Measurements from ENCODE around the gene RPS21.

DNA sequence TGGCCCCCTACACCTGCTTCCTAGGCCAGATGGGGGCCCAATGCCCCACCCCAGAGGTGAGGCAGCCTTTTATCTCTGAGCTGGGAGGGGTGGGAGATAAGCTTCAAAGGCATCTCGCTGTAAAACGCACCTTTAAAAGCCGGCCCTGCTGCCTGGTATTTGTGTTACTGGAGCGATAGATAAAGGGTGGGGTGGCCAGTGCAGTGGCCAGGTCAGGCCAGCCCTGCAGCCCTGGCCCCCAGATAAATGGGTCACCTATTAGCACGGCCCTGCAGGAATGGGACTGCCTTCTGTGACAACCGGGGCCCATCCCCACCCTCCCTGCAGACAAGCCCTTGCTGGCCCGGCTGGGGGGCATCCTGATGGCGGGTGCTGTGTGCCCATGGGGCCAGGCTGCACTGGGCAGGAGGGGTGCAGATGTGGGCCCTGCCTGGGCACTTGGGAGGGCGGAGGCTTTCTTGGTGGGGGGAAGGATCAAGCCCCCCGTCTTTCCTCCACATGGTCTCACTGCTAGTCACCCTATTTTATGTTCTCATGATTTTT, 43.5 kb downstream of the RPS21 start:
- no peak for TF ChIP-seq EZH2 (IDR thresholded peaks at IDR 0.05)
- no peak for TF ChIP-seq POLR2AphosphoS5 (IDR thresholded peaks at IDR 0.05; ENCODE audit: borderline replicate concordance, low read depth, low read length)
- no peak for TF ChIP-seq FOXP2 (optimal IDR thresholded peaks at IDR 0.05; ENCODE audit: control extremely low read depth, extremely low read length, insufficient read depth)

All from SK-N-MC (cell line).